RWPE2 (cell line): ENCODE measurements around the gene ETFB.

Source experiments
- ATAC-seq: fragments of 200-7000 bp; cut with Tn5 transposase; 3 replicates; pipeline ENCODE4 v1.9.1; 2021; ENCODE audit warnings: low read depth
- DNase-seq: peaks from one replicate; pipeline ENCODE4 v3.0.0-alpha.2; 2020; ENCODE audit warnings: low spot score
- H3K27ac ChIP-seq: fragments of 450-650 bp; 2 replicates; pipeline ENCODE4 v1.5.1; 2017; ENCODE audit warnings: mild to moderate bottlenecking; ENCODE audit not compliant: poor library complexity, severe bottlenecking
- H3K27me3 ChIP-seq: fragments of 250-450 bp; sonication (Bioruptor Pico); 2 replicates; pipeline ENCODE4 v1.5.1; 2021; ENCODE audit warnings: mild to moderate bottlenecking, moderate library complexity; ENCODE audit not compliant: insufficient read depth, poor library complexity, severe bottlenecking
- H3K36me3 ChIP-seq: fragments of 250-450 bp; sonication (Bioruptor Pico); 2 replicates; pipeline ENCODE4 v1.5.1; 2020; ENCODE audit warnings: low read depth, mild to moderate bottlenecking, moderate library complexity
- H3K4me1 ChIP-seq: fragments of 250-450 bp; sonication (Bioruptor Pico); 2 replicates; pipeline ENCODE4 v1.5.1; 2021; ENCODE audit warnings: mild to moderate bottlenecking, moderate library complexity; ENCODE audit not compliant: insufficient read depth, poor library complexity, severe bottlenecking
- H3K4me3 ChIP-seq: fragments of 250-450 bp; sonication (Bioruptor Pico); 2 replicates; pipeline ENCODE4 v1.5.1; 2021; ENCODE audit warnings: mild to moderate bottlenecking, moderate library complexity; ENCODE audit not compliant: severe bottlenecking
- H3K9me3 ChIP-seq: fragments of 250-450 bp; sonication (Bioruptor Pico); 2 replicates; pipeline ENCODE4 v1.5.1; 2021; ENCODE audit warnings: mild to moderate bottlenecking, moderate library complexity; ENCODE audit not compliant: severe bottlenecking
- TF ChIP-seq, protein P1 (sequence below): fragments of 450-650 bp; IDR thresholded peaks from one replicate; pipeline ENCODE4 v1.5.1; 2017; ENCODE audit warnings: mild to moderate bottlenecking, moderate library complexity; ENCODE audit not compliant: poor library complexity, severe bottlenecking

Gene ETFB

GRCh38 chr19:51342631-51343569 lies 23.3 kb downstream of the ETFB start:
- ATAC-seq (no peak), DNase-seq (no peak)
- Histone ChIP-seq H3K4me3 (no peak overlapping the region), H3K4me1 (no peaks in the 10 kb centered on the region), H3K27ac (no peak overlapping the region), H3K9me3 (no peaks in the 10 kb centered on the region), H3K27me3 (no peaks in the 10 kb centered on the region), H3K36me3 (peaks cover 15% of the 10 kb centered on the region)
- TF ChIP-seq, protein P1, sequence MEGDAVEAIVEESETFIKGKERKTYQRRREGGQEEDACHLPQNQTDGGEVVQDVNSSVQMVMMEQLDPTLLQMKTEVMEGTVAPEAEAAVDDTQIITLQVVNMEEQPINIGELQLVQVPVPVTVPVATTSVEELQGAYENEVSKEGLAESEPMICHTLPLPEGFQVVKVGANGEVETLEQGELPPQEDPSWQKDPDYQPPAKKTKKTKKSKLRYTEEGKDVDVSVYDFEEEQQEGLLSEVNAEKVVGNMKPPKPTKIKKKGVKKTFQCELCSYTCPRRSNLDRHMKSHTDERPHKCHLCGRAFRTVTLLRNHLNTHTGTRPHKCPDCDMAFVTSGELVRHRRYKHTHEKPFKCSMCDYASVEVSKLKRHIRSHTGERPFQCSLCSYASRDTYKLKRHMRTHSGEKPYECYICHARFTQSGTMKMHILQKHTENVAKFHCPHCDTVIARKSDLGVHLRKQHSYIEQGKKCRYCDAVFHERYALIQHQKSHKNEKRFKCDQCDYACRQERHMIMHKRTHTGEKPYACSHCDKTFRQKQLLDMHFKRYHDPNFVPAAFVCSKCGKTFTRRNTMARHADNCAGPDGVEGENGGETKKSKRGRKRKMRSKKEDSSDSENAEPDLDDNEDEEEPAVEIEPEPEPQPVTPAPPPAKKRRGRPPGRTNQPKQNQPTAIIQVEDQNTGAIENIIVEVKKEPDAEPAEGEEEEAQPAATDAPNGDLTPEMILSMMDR: no peak

GRCh38 chr19:51341976-51342580 lies 24.1 kb downstream of the ETFB start, which contains the start of gene VSIG10L:
VSIG10L (minus strand) TSS chr19:51342139; CDS start chr19:51342124, 15 bp downstream.
- H3K27ac ChIP-seq: no peak within 1 kb of the TSS
- H3K36me3 ChIP-seq: peaks cover 8% of the 10 kb centered on the region; the same call in 1 of the 2 replicates
- H3K4me3 ChIP-seq: no peak within 1 kb of the TSS
- H3K27me3 ChIP-seq: no peaks in the 10 kb centered on the region
- H3K4me1 ChIP-seq: no peaks in the 10 kb centered on the region
- ATAC-seq (no peak), DNase-seq (no peak)
- TF ChIP-seq, protein P1: no peak
- no peaks in the 10 kb centered on the region for H3K9me3 ChIP-seq

DNA sequence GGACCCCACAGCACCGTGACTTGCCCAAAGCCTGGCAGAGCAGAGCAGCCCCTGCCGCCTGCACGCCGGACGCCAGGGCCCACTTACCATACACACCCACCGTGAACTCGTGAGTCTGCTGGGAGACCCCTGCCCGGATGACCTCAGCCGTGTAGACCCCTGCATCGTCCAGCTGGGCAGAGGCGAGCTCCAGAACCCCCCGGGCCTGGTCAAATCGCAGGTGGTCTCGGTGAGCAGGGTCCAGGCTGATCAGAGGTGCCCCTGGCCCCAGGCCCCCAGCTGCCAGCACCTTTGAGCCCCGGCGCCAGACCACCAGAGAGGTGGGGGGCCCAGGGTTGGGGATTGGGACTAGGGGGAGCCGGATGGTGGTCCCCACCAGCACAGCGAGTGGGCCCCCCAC lies 25.1 kb downstream of the ETFB start:
- Histone ChIP-seq H3K9me3 (no peaks in the 10 kb centered on the region), H3K27me3 (no peaks in the 10 kb centered on the region), H3K4me3 (no peak overlapping the region), H3K36me3 (no peaks in the 10 kb centered on the region; the same call in 1 of the 2 replicates), H3K4me1 (no peaks in the 10 kb centered on the region), H3K27ac (no peak overlapping the region)
- DNase-seq (no peak), ATAC-seq (no peak)
- TF ChIP-seq, protein P1: no peak

DNA sequence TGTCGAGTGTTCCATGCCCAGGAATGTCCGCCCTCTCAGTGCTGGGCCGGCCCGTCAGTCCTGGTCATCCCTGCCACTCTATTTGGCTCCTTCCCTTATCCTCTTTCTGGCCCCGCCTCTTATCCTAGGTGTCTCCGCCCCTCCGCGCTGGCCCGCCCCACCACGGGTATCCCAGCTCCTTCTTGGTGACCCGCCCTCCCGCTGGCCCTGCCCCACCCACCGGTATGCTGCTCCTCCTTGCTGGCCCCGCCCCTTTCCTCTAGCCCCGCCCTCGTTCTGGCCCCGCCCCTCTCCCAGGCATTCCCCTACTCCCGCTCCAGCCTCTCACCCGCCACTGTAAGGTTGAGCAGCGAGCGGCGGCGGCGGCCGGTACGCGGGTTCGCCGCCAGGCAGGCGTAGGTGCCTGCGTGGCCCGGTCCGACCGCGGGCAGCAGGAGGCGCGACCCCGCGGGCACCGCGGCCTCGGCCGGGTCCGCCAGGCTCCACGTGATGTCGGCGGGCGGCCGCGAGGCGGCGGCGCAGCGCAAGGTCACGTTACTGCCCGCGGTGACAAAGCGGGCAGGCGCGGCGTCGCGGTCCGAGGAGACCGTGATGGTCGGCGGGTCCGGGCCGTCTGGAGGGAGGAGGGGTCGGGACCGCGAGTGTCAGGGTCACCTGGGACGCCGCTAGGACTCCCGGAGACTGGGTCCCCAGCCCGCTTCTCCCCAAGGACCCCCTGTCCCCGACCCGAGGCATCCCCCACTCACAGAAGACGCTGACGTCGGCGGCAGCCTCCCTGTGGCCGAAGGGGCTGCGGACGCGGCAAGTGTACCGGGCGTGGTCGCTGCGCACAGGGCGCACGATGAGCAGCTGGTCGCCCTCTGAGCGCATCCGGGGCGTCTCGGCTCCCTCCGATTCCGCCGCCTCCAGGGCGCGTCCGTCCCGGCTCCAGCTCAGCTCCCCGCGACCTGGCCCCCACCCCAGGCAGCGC lies 26.2 kb downstream of the ETFB start:
- Histone ChIP-seq H3K36me3 (no peaks in the 10 kb centered on the region), H3K27me3 (no peaks in the 10 kb centered on the region), H3K9me3 (no peaks in the 10 kb centered on the region), H3K4me1 (no peaks in the 10 kb centered on the region), H3K27ac (peak overlapping the region; percentile 42), H3K4me3 (peak overlapping the region; percentile 72)
- TF ChIP-seq, protein P1: no peak
- DNase-seq (peak; percentile 98), ATAC-seq (peak; percentile 83)
